IMR-90 (cell line): ENCODE data around the gene TMX2. TPM values are rescaled to one million over a fixed set of nuclear protein-coding genes. Genes with fewer than 3 reads are reported as not detected.

Source experiments
- ATAC-seq: fragments of 200-7000 bp; cut with Tn5 transposase; 2 replicates; pipeline ENCODE4 v1.9.1; 2020; ENCODE audit warnings: low read depth, mild to moderate bottlenecking, moderate library complexity
- BruUV-seq: library from RNA; stranded (reverse); fragments of 400-500 nt; replicated peaks from 2 replicates; lab custom pipeline; 2021; lab: Mats Ljungman, UMichigan
- CTCF ChIA-PET: fragments of 300-600 bp; formaldehyde crosslinking; extraction: SDS; loops from one replicate; lab custom pipeline; 2021; ENCODE audit warnings: antibody characterized with exemption; lab: Yijun Ruan, JAX
- POLR2A ChIA-PET: fragments of 300-600 bp; sonication (Branson Sonifier 250); formaldehyde crosslinking; loops from one replicate; lab custom pipeline; 2022; ENCODE audit warnings: antibody characterized with exemption; ENCODE audit not compliant: unreplicated experiment; lab: Charles Lee
- DNase-seq: peaks from one replicate; pipeline ENCODE4 v3.0.0; 2013
- H2AFZ ChIP-seq: replicated peaks from 2 replicates; pipeline ENCODE3; 2013; ENCODE audit warnings: low read length, mild to moderate bottlenecking; ENCODE audit not compliant: poor library complexity
- H2AK5ac ChIP-seq: 2 replicates; pipeline ENCODE4 v1.6.1; 2013; ENCODE audit warnings: low read depth, low read length, inconsistent platforms
- H2AK9ac ChIP-seq: replicated peaks from 2 replicates; pipeline ENCODE3; 2013; ENCODE audit warnings: mild to moderate bottlenecking, low read depth, low read length, moderate library complexity; ENCODE audit not compliant: poor library complexity
- H2BK120ac ChIP-seq: 2 replicates; pipeline ENCODE4 v1.6.1; 2013; ENCODE audit warnings: low read depth, low read length, inconsistent platforms
- H2BK15ac ChIP-seq: 3 replicates; pipeline ENCODE4 v1.6.1; 2013; ENCODE audit warnings: low read depth, low read length, inconsistent platforms
- H2BK20ac ChIP-seq: 2 replicates; pipeline ENCODE4 v1.6.1; 2013; ENCODE audit warnings: low read depth, mild to moderate bottlenecking, inconsistent platforms, low read length, moderate library complexity
- H2BK5ac ChIP-seq: 2 replicates; pipeline ENCODE4 v1.6.1; 2013; ENCODE audit warnings: mild to moderate bottlenecking, low read depth, low read length, inconsistent platforms; ENCODE audit not compliant: poor library complexity, severe bottlenecking
- H3K14ac ChIP-seq: replicated peaks from 2 replicates; pipeline ENCODE4 v1.6.1; 2013; ENCODE audit warnings: low read depth, low read length, inconsistent platforms
- H3K18ac ChIP-seq: 2 replicates; pipeline ENCODE4 v1.6.1; 2013; ENCODE audit warnings: low read depth, low read length, control low read depth
- H3K23ac ChIP-seq: 2 replicates; pipeline ENCODE4 v1.6.1; 2013; ENCODE audit warnings: low read depth, low read length, inconsistent platforms
- H3K27ac ChIP-seq: 2 replicates; pipeline ENCODE4 v1.5.1; 2013; ENCODE audit warnings: mild to moderate bottlenecking, control low read depth, low read length; ENCODE audit not compliant: insufficient read depth
- H3K27me3 ChIP-seq: 2 replicates; pipeline ENCODE4 v1.6.1; 2013; ENCODE audit warnings: low read length; ENCODE audit not compliant: control insufficient read depth, insufficient read depth
- H3K36me3 ChIP-seq: 2 replicates; pipeline ENCODE4 v1.6.1; 2013; ENCODE audit warnings: low read length, mixed read lengths; ENCODE audit not compliant: control insufficient read depth, insufficient read depth
- H3K4ac ChIP-seq: 2 replicates; pipeline ENCODE4 v1.6.1; 2013; ENCODE audit warnings: low read depth, low read length, inconsistent platforms
- H3K4me1 ChIP-seq: 2 replicates; pipeline ENCODE4 v1.6.1; 2013; ENCODE audit warnings: low read length, mixed read lengths; ENCODE audit not compliant: control insufficient read depth, insufficient read depth
- H3K4me2 ChIP-seq: 2 replicates; pipeline ENCODE4 v1.6.1; 2013; ENCODE audit warnings: low read depth, mild to moderate bottlenecking, control low read depth, low read length, moderate library complexity
- H3K4me3 ChIP-seq: 2 replicates; pipeline ENCODE4 v1.5.1; 2013; ENCODE audit warnings: low read depth, mild to moderate bottlenecking, control low read depth, low read length, moderate library complexity; ENCODE audit not compliant: insufficient read depth
- H3K56ac ChIP-seq: 2 replicates; pipeline ENCODE4 v1.6.1; 2013; ENCODE audit warnings: low read length, inconsistent platforms; ENCODE audit not compliant: insufficient read depth; ENCODE audit errors: extremely low read depth
- H3K79me1 ChIP-seq, 2 experiments: 2 replicates each; pipeline ENCODE4 v1.6.1; 2013; ENCODE audit warnings: low read length in 2 of 2, inconsistent platforms in 1 of 2, low read depth in 1 of 2
- H3K9ac ChIP-seq: 2 replicates; pipeline ENCODE4 v1.6.1; 2013; ENCODE audit warnings: low read depth, low read length, control low read depth
- H3K9me1 ChIP-seq: 2 replicates; pipeline ENCODE4 v1.6.1; 2013; ENCODE audit warnings: low read length, inconsistent platforms; ENCODE audit not compliant: insufficient read depth
- H3K9me3 ChIP-seq: 2 replicates; pipeline ENCODE4 v1.6.1; 2013; ENCODE audit warnings: low read length; ENCODE audit not compliant: control insufficient read depth, insufficient read depth
- H4K20me1 ChIP-seq: 2 replicates; pipeline ENCODE4 v1.6.1; 2013; ENCODE audit warnings: low read length, inconsistent platforms; ENCODE audit not compliant: insufficient read depth
- H4K5ac ChIP-seq: 2 replicates; pipeline ENCODE4 v1.6.1; 2013; ENCODE audit warnings: mild to moderate bottlenecking, low read depth, low read length, control low read depth
- H4K8ac ChIP-seq, 2 experiments: 2 replicates each; pipeline ENCODE4 v1.6.1; 2013; ENCODE audit warnings: low read depth in 2 of 2, low read length in 2 of 2, control low read depth in 1 of 2, inconsistent platforms in 1 of 2
- H4K91ac ChIP-seq: 2 replicates; pipeline ENCODE4 v1.6.1; 2013; ENCODE audit warnings: low read depth, low read length, inconsistent platforms; ENCODE audit not compliant: insufficient read depth
- BHLHE40 ChIP-seq: fragments of 150-350 bp; IDR thresholded peaks from 2 replicates; pipeline ENCODE4 v1.6.1; 2016; ENCODE audit warnings: mild to moderate bottlenecking, low read depth, low read length
- CEBPB ChIP-seq: IDR thresholded peaks from 2 replicates; pipeline ENCODE4 v1.6.1; 2012; ENCODE audit warnings: low read depth, low read length, improper control_type of control experiment
- CHD1 ChIP-seq: IDR thresholded peaks from 2 replicates; pipeline ENCODE4 v1.6.1; 2012; ENCODE audit warnings: low read depth, low read length, improper control_type of control experiment
- FOS ChIP-seq: fragments of 150-350 bp; IDR thresholded peaks from 2 replicates; pipeline ENCODE4 v1.6.1; 2016; ENCODE audit warnings: low read depth, low read length
- MAFK ChIP-seq: IDR thresholded peaks from 2 replicates; pipeline ENCODE4 v1.6.1; 2012; ENCODE audit warnings: low read depth, low read length, improper control_type of control experiment
- MAZ ChIP-seq: IDR thresholded peaks from 2 replicates; pipeline ENCODE4 v1.6.1; 2012; ENCODE audit warnings: low read depth, mild to moderate bottlenecking, low read length, improper control_type of control experiment, moderate library complexity, borderline replicate concordance
- MXI1 ChIP-seq: IDR thresholded peaks from 2 replicates; pipeline ENCODE4 v1.6.1; 2012; ENCODE audit warnings: low read depth, mild to moderate bottlenecking, low read length, moderate library complexity, borderline replicate concordance
- NFE2L2 ChIP-seq: fragments of 150-350 bp; IDR thresholded peaks from 2 replicates; pipeline ENCODE4 v1.6.1; 2016; ENCODE audit warnings: low read depth, mild to moderate bottlenecking, low read length
- POLR2A ChIP-seq: IDR thresholded peaks from 2 replicates; pipeline ENCODE4 v1.6.1; 2012; ENCODE audit warnings: mild to moderate bottlenecking, low read depth, low read length
- RAD21 ChIP-seq: IDR thresholded peaks from 2 replicates; pipeline ENCODE4 v1.6.1; 2012; ENCODE audit warnings: low read length, improper control_type of control experiment
- RCOR1 ChIP-seq: IDR thresholded peaks from 2 replicates; pipeline ENCODE4 v1.6.1; 2012; ENCODE audit warnings: mild to moderate bottlenecking, low read length, improper control_type of control experiment; ENCODE audit not compliant: insufficient replicate concordance
- RFX5 ChIP-seq: IDR thresholded peaks from 2 replicates; pipeline ENCODE4 v1.8.0; 2012; ENCODE audit warnings: low read depth, mild to moderate bottlenecking, low read length, moderate library complexity
- SMC3 ChIP-seq: fragments of 150-350 bp; IDR thresholded peaks from 2 replicates; pipeline ENCODE4 v1.6.1; 2016; ENCODE audit warnings: low read depth, mild to moderate bottlenecking, antibody characterized with exemption, low read length, moderate library complexity
- WGBS, 2 experiments: methylation state at CpG; one replicate each; pipeline versions ENCODE4 v1.1.5 to v1.1.7; 2013; ENCODE audit warnings: missing lambda C conversion rate in 2 of 2; ENCODE audit not compliant: insufficient read length in 1 of 2; ENCODE audit errors: extremely low coverage in 2 of 2; 5-methylcytosine and 5-hydroxymethylcytosine counted together
- dilution Hi-C: fragments of 300-500 bp; cut with HindIII; formaldehyde crosslinking; loops from one replicate; pipeline ENCODE4 v1.14.3; 2018; ENCODE audit warnings: low sequenced_read_pairs; ENCODE audit not compliant: unreplicated experiment
- in situ Hi-C: fragments of 300-500 bp; cut with MboI; formaldehyde crosslinking; loops from 3 replicates; pipeline ENCODE4 v1.14.3; 2019; ENCODE audit warnings: low sequenced_read_pairs, inconsistent platforms, mixed read lengths
- intact Hi-C: fragments of 100-400 bp; cut with micrococcal nuclease; formaldehyde crosslinking; loops from 2 replicates; pipeline ENCODE4 v1.10.0; 2022
- polyA plus RNA-seq, 3 experiments: library from polyadenylated mRNA; depleted of rRNA; stranded (reverse); fragments of >200 nt; gene quantifications; 2 replicates each; pipeline ENCODE4 v1.2.3, GENCODE V29; 2012; ENCODE audit warnings: low replicate concordance in 1 of 3
- total RNA-seq: library from RNA; depleted of rRNA; stranded (reverse); fragments of >200 nt; gene quantifications from 2 replicates; pipeline ENCODE4 v1.2.3, GENCODE V29; 2012
- TF ChIP-seq, protein P1 (sequence below): fragments of 150-350 bp; IDR thresholded peaks from 2 replicates; pipeline ENCODE4 v1.6.1; 2016; ENCODE audit warnings: low read depth, mild to moderate bottlenecking, low read length, moderate library complexity, borderline replicate concordance
- TF ChIP-seq, protein P2 (sequence below): conservative IDR thresholded peaks from 2 replicates; pipeline ENCODE4 v1.5.1; 2012; ENCODE audit warnings: mild to moderate bottlenecking, low read depth, low read length, improper control_type of control experiment
- TF ChIP-seq, protein P3 (sequence below): fragments of 150-350 bp; IDR thresholded peaks from 2 replicates; pipeline ENCODE4 v1.6.1; 2017; ENCODE audit warnings: mild to moderate bottlenecking, antibody characterized with exemption, low read length, low read depth

Gene TMX2
- total and polyA plus RNA-seq, 2 of the 4 experiments (the other 2 are of a cell fraction), result 60.3 to 103 TPM

DNA sequence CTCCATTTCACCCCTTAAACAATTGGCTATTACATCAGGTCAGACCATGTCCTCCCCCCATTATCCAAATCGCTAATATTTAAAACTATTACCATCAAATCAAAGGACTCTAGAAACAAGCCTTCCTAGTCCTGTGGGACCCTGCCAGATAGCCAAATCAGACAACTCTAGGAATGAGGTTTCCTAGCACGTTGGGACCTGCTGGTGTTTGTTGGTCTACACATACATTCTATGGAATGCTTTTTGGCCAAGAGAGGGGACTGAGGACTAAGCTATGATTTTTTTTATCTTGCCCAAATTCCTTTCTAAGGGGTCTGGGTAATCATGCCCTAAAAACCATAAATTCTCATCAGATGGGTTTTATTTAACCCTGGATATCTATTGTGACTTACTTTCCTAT is 14.8 kb downstream of the TMX2 start:
- Histone ChIP-seq H3K4me1 (no peaks in the 10 kb centered on the region), H2BK20ac (no peak overlapping the region), H3K9ac (no peak overlapping the region), H3K23ac (no peak overlapping the region), H4K5ac (no peak overlapping the region), H3K18ac (no peak overlapping the region), H3K56ac (no peak overlapping the region), H3K14ac (no peak overlapping the region), H3K9me3 (no peaks in the 10 kb centered on the region), H3K4me2 (no peak overlapping the region), H2BK120ac (no peak overlapping the region), H3K79me1 (peaks cover 15 to 31% of the 10 kb centered on the region in 2 experiments), H2AFZ (no peak overlapping the region), H4K8ac (no peak overlapping the region), H3K9me1 (no peaks in the 10 kb centered on the region), H4K20me1 (peaks cover 3% of the 10 kb centered on the region; the same call in 1 of the 2 replicates), H3K4me3 (no peak overlapping the region), H3K27me3 (no peaks in the 10 kb centered on the region), H2BK15ac (no peak overlapping the region), H3K36me3 (no peaks in the 10 kb centered on the region), H2AK5ac (no peak overlapping the region), H3K4ac (no peak overlapping the region), H2AK9ac (no peak overlapping the region), H4K91ac (no peak overlapping the region), H2BK5ac (no peak overlapping the region), H3K27ac (no peak overlapping the region)
- CTCF ChIA-PET, result interaction anchor here (0.6 kb wide), 1 partner anchor 18 kb away, joined by 3 read pairs; no protein-coding TSS in a partner anchor
- in situ Hi-C loops (no loop called here), dilution Hi-C loops (no loop called here), intact Hi-C loops (no loop called here)
- TF ChIP-seq, protein P1, sequence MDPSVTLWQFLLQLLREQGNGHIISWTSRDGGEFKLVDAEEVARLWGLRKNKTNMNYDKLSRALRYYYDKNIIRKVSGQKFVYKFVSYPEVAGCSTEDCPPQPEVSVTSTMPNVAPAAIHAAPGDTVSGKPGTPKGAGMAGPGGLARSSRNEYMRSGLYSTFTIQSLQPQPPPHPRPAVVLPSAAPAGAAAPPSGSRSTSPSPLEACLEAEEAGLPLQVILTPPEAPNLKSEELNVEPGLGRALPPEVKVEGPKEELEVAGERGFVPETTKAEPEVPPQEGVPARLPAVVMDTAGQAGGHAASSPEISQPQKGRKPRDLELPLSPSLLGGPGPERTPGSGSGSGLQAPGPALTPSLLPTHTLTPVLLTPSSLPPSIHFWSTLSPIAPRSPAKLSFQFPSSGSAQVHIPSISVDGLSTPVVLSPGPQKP, result no peak
- TF ChIP-seq MXI1, result no peak
- TF ChIP-seq RAD21, result no peak
- TF ChIP-seq MAFK, result no peak
- TF ChIP-seq POLR2A, result no peak
- no peak for TF ChIP-seq NFE2L2
- TF ChIP-seq RFX5, result no peak
- no peak for TF ChIP-seq RCOR1
- no peak for TF ChIP-seq MAZ
- no peak for TF ChIP-seq SMC3
- TF ChIP-seq FOS, result no peak
- no peak for TF ChIP-seq BHLHE40
- TF ChIP-seq CHD1, result no peak
- TF ChIP-seq, protein P2, sequence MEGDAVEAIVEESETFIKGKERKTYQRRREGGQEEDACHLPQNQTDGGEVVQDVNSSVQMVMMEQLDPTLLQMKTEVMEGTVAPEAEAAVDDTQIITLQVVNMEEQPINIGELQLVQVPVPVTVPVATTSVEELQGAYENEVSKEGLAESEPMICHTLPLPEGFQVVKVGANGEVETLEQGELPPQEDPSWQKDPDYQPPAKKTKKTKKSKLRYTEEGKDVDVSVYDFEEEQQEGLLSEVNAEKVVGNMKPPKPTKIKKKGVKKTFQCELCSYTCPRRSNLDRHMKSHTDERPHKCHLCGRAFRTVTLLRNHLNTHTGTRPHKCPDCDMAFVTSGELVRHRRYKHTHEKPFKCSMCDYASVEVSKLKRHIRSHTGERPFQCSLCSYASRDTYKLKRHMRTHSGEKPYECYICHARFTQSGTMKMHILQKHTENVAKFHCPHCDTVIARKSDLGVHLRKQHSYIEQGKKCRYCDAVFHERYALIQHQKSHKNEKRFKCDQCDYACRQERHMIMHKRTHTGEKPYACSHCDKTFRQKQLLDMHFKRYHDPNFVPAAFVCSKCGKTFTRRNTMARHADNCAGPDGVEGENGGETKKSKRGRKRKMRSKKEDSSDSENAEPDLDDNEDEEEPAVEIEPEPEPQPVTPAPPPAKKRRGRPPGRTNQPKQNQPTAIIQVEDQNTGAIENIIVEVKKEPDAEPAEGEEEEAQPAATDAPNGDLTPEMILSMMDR, result no peak
- TF ChIP-seq, protein P3, sequence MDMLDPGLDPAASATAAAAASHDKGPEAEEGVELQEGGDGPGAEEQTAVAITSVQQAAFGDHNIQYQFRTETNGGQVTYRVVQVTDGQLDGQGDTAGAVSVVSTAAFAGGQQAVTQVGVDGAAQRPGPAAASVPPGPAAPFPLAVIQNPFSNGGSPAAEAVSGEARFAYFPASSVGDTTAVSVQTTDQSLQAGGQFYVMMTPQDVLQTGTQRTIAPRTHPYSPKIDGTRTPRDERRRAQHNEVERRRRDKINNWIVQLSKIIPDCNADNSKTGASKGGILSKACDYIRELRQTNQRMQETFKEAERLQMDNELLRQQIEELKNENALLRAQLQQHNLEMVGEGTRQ, result no peak
- TF ChIP-seq CEBPB, result no peak
- ATAC-seq (no peak), DNase-seq (no peak)
- POLR2A ChIA-PET, result no interaction called here
- WGBS, 2 experiments, result 100% methylated on average over 1 of the region's 2 CpGs; no CpG with 5 or more reads in 1 of the 2 experiments
- no TSS peak for BruUV-seq
